ENCODE results near the gene SNX15. TPM values are rescaled to one million over a fixed set of nuclear protein-coding genes. Genes with fewer than 3 reads are reported as not detected.
"Not testable (repeated sequence)": the region's sequence is repeated elsewhere in the genome, so short reads cannot be mapped to it uniquely, and the experiment has no call there.

Gene SNX15, protein sequence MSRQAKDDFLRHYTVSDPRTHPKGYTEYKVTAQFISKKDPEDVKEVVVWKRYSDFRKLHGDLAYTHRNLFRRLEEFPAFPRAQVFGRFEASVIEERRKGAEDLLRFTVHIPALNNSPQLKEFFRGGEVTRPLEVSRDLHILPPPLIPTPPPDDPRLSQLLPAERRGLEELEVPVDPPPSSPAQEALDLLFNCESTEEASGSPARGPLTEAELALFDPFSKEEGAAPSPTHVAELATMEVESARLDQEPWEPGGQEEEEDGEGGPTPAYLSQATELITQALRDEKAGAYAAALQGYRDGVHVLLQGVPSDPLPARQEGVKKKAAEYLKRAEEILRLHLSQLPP
- 10 to 100 TPM; 37.7 to 53.8 TPM for total RNA-seq

DNA sequence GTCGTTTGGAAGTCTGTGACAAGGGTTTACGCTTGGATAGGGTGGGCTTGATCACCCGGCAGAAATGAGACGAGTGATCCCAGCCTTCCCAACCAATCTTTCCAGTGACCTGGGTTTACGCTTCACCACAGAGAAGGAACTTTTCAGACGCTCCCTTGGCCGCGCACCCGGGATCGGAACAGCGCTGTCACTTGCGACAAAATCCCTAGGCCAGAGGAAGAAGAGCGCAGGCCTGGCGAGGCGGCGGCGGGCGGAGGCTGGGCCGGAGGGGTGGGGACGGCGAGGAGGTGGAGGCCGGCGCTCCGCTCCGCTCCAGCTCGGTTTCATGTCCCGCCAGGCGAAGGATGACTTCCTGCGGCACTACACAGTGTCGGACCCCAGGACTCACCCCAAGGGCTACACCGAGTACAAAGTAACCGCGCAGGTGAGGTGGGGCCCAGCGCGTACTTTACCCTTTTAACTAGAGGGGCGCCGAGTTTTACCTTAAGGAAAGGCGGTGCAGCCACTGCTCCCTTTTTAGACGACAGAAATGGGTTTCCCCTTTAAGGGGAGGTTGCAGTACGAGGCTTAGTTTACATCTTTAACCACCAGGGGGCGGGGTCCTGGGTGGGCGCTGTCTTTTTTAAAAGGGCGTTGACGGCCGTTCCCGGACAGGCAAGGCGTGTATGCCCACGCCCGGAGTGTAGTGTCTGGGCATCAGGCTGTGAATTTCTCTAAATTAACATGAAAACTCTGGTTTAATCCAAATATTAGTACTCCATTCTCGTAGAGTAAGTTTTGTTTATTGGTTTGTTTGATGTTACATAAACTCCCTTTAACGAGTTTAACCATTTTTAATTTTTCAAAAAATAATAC is at the start of gene SNX15:
TSS of gene SNX15 (plus strand) at position 227 of the 855 bp plus-strand sequence. CDS start at position 326, 99 bp downstream.
- no peaks in the 10 kb centered on the region for H3K36me3 ChIP-seq
- H3K9ac ChIP-seq (ENCODE audit: low read depth in 2 of 2, low read length in 2 of 2) = peak within 1 kb of the TSS; percentile 44 to 74
- H3K9me3 ChIP-seq = no peaks in the 10 kb centered on the region
- H3K4me1 ChIP-seq = peaks cover 5% of the 10 kb centered on the region
- peak within 1 kb of the TSS; percentile 89 for H3K27ac ChIP-seq
- no peaks in the 10 kb centered on the region for H3K27me3 ChIP-seq
- DNase-seq = peak; percentile 99
- H3K4me3 ChIP-seq = peak within 1 kb of the TSS; percentile 52
- intact Hi-C loops (cut with DNase I) = no loop called here
- TF ChIP-seq, protein P1, sequence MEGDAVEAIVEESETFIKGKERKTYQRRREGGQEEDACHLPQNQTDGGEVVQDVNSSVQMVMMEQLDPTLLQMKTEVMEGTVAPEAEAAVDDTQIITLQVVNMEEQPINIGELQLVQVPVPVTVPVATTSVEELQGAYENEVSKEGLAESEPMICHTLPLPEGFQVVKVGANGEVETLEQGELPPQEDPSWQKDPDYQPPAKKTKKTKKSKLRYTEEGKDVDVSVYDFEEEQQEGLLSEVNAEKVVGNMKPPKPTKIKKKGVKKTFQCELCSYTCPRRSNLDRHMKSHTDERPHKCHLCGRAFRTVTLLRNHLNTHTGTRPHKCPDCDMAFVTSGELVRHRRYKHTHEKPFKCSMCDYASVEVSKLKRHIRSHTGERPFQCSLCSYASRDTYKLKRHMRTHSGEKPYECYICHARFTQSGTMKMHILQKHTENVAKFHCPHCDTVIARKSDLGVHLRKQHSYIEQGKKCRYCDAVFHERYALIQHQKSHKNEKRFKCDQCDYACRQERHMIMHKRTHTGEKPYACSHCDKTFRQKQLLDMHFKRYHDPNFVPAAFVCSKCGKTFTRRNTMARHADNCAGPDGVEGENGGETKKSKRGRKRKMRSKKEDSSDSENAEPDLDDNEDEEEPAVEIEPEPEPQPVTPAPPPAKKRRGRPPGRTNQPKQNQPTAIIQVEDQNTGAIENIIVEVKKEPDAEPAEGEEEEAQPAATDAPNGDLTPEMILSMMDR (IDR thresholded peaks at IDR 0.05) = peak; percentile 66

DNA sequence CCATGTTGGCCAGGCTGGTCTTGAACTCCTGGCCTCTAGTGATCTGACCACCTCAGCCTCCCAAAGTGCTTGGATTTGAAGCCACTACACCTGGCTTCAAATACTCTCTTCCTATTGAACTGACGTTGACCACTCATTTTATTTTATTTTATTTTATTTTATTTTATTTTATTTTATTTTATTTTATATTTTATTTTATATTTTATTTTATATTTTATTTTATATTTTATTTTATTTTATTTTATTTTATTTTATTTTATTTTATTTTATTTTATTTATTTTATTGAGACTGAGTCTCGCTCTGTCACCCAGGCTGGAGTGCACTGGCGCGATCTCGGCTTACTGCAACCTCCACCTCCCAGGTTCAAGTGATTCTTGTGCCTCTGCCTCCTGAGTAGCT is 43.9 kb upstream of the SNX15 start:
- H3K27me3 ChIP-seq; H3K36me3 ChIP-seq; H3K9ac ChIP-seq (ENCODE audit: low read depth in 2 of 2, low read length in 2 of 2); H3K4me1 ChIP-seq; H3K9me3 ChIP-seq; H3K4me3 ChIP-seq; DNase-seq; H3K27ac ChIP-seq: not testable (repeated sequence)
- intact Hi-C loops (cut with DNase I) = loop anchor here (10.0 kb wide), 1 partner anchor 49 kb away; the partner anchor contains the start of gene GPHA2

DNA sequence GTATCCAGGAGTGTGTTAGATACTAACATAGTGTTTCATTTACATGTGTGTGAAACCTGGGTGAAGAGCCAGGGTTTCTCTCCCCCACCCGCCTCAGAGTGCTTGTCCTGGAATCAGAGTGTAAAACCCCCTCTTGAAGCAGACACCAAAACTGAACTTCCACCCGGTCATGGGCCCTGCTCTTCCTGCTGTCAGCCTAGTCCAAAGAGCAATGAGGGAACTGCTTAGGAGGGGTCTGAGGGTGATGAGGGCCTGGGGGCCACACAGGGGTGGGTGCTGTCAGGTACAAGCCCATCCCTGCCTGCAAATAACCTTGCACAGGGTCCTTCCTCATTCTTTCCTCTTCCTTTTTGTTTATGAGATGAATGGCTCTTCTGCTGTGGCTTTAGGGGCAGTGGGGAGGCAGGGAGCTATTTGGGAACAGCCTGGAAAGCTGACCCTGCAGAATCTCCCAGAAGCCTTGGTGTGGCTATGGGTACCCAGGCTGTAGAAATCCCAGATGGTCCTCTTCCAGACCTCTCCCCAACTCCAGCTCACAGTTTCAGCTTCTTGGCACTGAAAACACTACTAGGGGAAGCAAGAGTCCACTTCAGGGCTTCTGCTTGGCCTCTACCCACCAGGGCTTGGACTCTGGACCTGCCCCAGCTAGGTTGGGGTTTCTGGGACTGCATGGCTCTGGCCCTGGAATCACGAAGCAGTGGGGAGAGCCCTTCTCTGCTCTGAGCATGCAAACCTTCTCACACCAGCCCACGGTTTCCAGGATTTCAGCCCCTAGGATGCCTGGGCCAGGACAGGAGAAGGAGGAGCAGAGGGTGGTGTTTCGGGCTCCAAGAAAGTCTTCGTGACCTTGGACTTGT is 39.0 kb upstream of the SNX15 start:
- no peak for DNase-seq
- Histone ChIP-seq H3K9ac (ENCODE audit: low read depth in 2 of 2, low read length in 2 of 2) (no peak overlapping the region), H3K27me3 (no peaks in the 10 kb centered on the region), H3K4me3 (no peak overlapping the region), H3K27ac (no peak overlapping the region), H3K36me3 (no peaks in the 10 kb centered on the region), H3K9me3 (no peaks in the 10 kb centered on the region), H3K4me1 (no peaks in the 10 kb centered on the region)
- TF ChIP-seq, protein P1 (IDR thresholded peaks at IDR 0.05) = no peak
- intact Hi-C loops (cut with DNase I) = loop anchor here (10.0 kb wide), 1 partner anchor 53 kb away; the partner anchor contains the start of gene GPHA2

DNA sequence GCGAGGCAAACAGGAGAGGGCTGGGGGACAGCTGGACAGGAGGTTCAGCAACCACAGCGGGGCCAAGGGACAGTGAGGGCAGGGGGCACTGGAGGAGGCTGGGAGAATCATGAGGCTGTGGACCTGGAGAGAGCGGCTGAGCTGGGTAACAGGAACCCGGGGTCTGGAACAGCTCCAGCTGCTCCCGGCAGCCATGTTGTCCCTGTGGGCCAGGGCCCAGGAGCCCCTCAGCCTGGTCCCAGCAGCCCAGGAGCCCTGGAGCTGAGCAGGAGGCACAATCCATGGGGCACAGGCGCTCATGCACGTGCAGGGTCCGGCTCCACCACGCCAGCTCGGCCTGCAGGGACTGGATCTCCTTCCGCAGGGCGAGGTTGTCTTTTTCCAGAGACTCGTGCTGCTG is 37.8 kb upstream of the SNX15 start:
- no peak overlapping the region for H3K4me3 ChIP-seq
- no peaks in the 10 kb centered on the region for H3K4me1 ChIP-seq
- H3K27ac ChIP-seq = no peak overlapping the region
- no peaks in the 10 kb centered on the region for H3K9me3 ChIP-seq
- no peaks in the 10 kb centered on the region for H3K27me3 ChIP-seq
- no peaks in the 10 kb centered on the region for H3K36me3 ChIP-seq
- DNase-seq = no peak
- intact Hi-C loops (cut with DNase I) = loop anchor here (10.0 kb wide), 1 partner anchor 55 kb away; the partner anchor contains the start of gene GPHA2
- no peak overlapping the region for H3K9ac ChIP-seq (ENCODE audit: low read depth in 2 of 2, low read length in 2 of 2)
- TF ChIP-seq, protein P1 (IDR thresholded peaks at IDR 0.05) = no peak

DNA sequence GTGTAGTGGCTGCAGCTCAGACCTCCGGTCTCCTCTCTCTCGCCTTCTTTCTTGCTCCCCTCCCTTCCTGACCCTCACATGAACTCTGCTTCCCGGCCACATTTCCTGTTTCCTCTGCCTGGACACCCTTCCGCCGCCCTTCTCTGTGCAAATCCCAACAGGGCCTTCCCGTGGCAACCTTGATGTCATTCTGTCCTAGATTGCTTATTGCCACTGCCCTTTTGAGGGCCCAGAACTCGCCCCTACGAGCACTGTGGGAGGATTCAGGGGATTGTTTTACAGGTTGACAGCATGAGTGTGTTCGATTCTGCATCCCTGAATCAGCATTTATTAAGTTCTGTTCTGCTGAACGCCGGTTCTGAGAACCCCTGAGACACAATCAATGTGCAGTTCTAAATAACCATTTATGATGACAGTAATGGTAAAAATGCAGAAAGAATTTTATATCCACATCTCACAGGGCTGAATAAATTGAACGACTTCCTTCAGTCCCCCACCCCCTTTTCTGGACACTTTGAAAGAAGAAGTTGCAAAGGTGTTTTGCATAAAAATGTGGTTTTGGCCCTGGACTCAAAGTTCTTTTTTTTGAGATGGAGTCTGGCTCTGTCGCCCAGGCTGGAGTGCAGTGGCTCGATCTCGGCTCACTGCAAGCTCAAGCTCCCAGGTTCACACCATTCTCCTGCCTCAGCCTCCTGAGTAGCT is 36.9 kb upstream of the SNX15 start:
- H3K4me3 ChIP-seq = no peak overlapping the region
- TF ChIP-seq, protein P1 (IDR thresholded peaks at IDR 0.05) = no peak
- H3K9ac ChIP-seq (ENCODE audit: low read depth in 2 of 2, low read length in 2 of 2) = peak overlapping the region in 1 of 2 donors; percentile 40
- intact Hi-C loops (cut with DNase I) = no loop called here
- no peaks in the 10 kb centered on the region for H3K36me3 ChIP-seq
- DNase-seq = no peak
- no peaks in the 10 kb centered on the region for H3K27me3 ChIP-seq
- H3K27ac ChIP-seq = no peak overlapping the region
- H3K9me3 ChIP-seq = no peaks in the 10 kb centered on the region
- H3K4me1 ChIP-seq = peaks cover 3% of the 10 kb centered on the region
